ENCODE results near the gene IFIT3.

- TF ChIP-seq TAF1 (IDR thresholded peaks at IDR 0.05; ENCODE audit: low read depth) (no peak), MAX (IDR thresholded peaks at IDR 0.05) (no peak), REST (IDR thresholded peaks at IDR 0.05; ENCODE audit: low read depth) (no peak)
Measured at GRCh38 chr10:89348481-89348880, 20.7 kb downstream of the IFIT3 start.

Data from Ishikawa (cell line).